Stomach (tissue), 4 donors: ENCODE results near the gene LRRC8B.
A peak's percentile ranks its signal among the peaks of the same experiment; 100 is the strongest.

Source experiments
- CTCF ChIP-seq, 7 experiments: fragments of 450-650 bp in 4 of 7; fragments of 200-600 bp in 3 of 7; sonication (generic) in 3 of 7; IDR thresholded peaks; one replicate each; pipeline ENCODE4 v1.5.1; 2016 to 2019; ENCODE audit warnings: antibody characterized with exemption in 7 of 7, control low read depth in 2 of 7, mild to moderate bottlenecking in 1 of 7
- EP300 ChIP-seq: sonication (generic); formaldehyde crosslinking; IDR thresholded peaks from one replicate; pipeline ENCODE4 v1.6.1; 2017; ENCODE audit warnings: antibody characterized with exemption
- POLR2A ChIP-seq, 4 donors: fragments of 450-650 bp; IDR thresholded peaks; one replicate each; pipeline ENCODE4 v1.6.1; 2016; ENCODE audit warnings: antibody characterized with exemption in 4 of 4, control low read depth in 2 of 4, mild to moderate bottlenecking in 1 of 4, moderate library complexity in 1 of 4
- POLR2AphosphoS5 ChIP-seq, 3 donors: sonication (generic); formaldehyde crosslinking; IDR thresholded peaks; one replicate each; pipeline ENCODE4 v1.6.1; 2016; ENCODE audit warnings: antibody characterized with exemption in 3 of 3

GRCh38 chr1:89483010-89483756 is 41.4 kb upstream of the LRRC8B start:
- TF ChIP-seq EP300, result no peak
- peak in 4 of 7 experiments; percentile 36 to 72 (median 56) for TF ChIP-seq CTCF (IDR thresholded peaks at IDR 0.05)
- no peak for TF ChIP-seq POLR2A (IDR thresholded peaks at IDR 0.05)
- no peak for TF ChIP-seq POLR2AphosphoS5 (IDR thresholded peaks at IDR 0.05)
